ENCODE data around the gene VRK2.

- TF ChIP-seq, protein P1, sequence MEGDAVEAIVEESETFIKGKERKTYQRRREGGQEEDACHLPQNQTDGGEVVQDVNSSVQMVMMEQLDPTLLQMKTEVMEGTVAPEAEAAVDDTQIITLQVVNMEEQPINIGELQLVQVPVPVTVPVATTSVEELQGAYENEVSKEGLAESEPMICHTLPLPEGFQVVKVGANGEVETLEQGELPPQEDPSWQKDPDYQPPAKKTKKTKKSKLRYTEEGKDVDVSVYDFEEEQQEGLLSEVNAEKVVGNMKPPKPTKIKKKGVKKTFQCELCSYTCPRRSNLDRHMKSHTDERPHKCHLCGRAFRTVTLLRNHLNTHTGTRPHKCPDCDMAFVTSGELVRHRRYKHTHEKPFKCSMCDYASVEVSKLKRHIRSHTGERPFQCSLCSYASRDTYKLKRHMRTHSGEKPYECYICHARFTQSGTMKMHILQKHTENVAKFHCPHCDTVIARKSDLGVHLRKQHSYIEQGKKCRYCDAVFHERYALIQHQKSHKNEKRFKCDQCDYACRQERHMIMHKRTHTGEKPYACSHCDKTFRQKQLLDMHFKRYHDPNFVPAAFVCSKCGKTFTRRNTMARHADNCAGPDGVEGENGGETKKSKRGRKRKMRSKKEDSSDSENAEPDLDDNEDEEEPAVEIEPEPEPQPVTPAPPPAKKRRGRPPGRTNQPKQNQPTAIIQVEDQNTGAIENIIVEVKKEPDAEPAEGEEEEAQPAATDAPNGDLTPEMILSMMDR (IDR thresholded peaks at IDR 0.05) = no peak
- no peak for TF ChIP-seq EP300 (IDR thresholded peaks at IDR 0.05)
These were observed 84.8 kb downstream of the VRK2 start for GRCh38 chr2:58131191-58132011.
